HG03025 (cell line): ENCODE measurements around the gene NDUFS7.

Source experiments
- ATAC-seq: cut with Tn5 transposase; IDR thresholded peaks from one replicate; pipeline ENCODE4 v1.9.1; 2021; ENCODE audit warnings: mild to moderate bottlenecking, moderate library complexity; ENCODE audit not compliant: unreplicated experiment, low FRiP score

The NDUFS7 gene

GRCh38 chr19:1383312-1384084, at the start of gene NDUFS7:
Gene NDUFS7 (plus strand): TSS chr19:1383907. CDS start chr19:1383927, 20 bp downstream.
- peak; percentile 72 for ATAC-seq

DNA sequence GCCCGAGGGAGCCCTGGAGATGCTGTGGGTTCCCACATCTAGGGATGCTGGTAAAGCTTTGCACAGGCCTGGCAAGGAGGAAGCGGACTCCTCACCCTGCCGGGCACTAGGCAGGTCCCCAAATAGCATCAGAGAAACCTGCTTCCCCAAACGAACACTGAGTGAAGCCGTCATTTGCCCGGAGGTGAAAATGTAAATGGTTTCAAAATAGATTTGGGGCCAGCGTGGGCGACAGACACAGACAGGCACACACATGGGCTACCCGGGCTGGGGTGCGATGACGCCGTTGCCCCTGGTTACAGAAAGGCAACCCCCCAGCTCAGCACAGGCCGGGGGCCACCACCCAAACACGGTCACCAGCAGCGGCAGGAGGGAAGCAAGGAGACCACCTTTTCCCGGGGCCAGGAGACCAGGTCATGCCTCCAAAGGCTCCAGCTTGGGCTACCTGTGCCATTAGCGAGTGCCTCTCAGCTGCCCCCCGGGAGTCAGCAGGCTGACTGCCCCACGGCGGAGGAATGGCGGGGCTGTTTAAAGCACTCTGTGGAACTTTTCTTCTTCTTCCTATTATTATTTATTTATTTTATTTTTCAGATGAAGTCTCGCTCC, 47.5 kb upstream of the NDUFS7 start:
- no peak for ATAC-seq

GRCh38 chr19:1340681-1341469, 42.8 kb upstream of the NDUFS7 start:
- ATAC-seq = no peak

DNA sequence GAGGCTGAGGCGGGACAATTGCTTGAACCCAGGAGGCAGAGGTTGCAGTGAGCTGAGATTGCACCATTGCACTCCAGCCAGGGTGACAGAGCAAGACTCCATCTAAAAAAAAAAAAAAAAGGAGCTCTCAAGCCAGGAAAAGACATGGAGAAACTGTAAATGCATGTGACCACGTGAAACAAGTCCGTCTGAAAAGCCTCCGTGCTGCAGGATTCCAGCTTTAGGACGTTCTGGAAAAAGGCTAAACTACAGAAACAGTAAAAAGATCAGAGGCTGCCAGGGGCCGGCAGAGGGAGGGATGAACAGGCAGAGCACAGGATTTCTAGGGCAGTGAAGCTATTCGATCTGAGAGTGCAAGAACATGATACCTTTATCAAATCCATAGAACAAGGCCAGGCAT, 40.7 kb upstream of the NDUFS7 start:
- ATAC-seq = no peak

GRCh38 chr19:1349211-1349610, 34.5 kb upstream of the NDUFS7 start:
- no peak for ATAC-seq

DNA sequence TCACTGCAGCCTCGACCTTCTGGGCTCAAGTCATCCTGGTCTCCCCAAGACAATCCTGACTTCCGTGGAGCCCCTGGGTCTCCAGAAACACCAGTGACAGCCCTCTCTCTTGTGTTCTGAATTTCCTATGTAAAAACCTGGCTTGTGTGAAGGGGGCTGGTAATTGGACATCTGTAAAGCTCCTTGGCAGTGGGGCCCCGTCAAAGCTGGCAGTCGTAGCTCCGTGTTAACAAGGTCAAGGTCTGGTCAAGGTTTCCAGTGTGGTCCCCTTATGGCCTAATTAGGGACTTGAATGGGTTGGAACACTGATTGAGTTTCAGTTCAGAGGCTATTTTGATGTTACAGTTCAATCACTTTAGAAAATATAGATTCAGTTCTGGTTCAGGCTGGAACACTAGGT, 32.8 kb upstream of the NDUFS7 start:
- no peak for ATAC-seq

DNA sequence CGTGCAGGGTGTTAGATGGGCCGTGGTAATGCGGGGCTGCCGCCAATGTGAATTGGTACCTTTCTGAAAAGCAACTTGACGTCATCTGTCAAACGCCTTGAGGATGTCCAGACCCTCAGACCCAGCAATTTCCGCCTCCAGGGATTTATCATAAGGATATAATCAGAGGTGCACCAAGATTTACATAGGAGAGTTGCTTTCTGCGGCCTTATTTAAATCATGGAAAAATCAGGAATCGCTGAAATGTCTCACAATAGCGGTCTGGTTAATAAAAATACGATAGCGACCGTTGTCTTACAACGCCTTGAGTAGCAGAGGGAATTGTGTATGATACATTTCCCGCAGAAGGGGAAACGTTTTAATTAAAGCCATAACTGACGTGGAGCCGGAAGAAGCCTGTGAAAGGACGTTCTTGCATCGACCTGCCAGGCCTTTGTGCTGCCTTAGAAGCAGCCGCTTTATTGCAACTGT, 32.3 kb upstream of the NDUFS7 start:
- ATAC-seq = no peak

- no peak for ATAC-seq
These were observed 30.6 kb upstream of the NDUFS7 start for GRCh38 chr19:1353144-1353543.

- ATAC-seq = peak; percentile 2
These were observed 28.6 kb upstream of the NDUFS7 start for GRCh38 chr19:1354970-1355567.

DNA sequence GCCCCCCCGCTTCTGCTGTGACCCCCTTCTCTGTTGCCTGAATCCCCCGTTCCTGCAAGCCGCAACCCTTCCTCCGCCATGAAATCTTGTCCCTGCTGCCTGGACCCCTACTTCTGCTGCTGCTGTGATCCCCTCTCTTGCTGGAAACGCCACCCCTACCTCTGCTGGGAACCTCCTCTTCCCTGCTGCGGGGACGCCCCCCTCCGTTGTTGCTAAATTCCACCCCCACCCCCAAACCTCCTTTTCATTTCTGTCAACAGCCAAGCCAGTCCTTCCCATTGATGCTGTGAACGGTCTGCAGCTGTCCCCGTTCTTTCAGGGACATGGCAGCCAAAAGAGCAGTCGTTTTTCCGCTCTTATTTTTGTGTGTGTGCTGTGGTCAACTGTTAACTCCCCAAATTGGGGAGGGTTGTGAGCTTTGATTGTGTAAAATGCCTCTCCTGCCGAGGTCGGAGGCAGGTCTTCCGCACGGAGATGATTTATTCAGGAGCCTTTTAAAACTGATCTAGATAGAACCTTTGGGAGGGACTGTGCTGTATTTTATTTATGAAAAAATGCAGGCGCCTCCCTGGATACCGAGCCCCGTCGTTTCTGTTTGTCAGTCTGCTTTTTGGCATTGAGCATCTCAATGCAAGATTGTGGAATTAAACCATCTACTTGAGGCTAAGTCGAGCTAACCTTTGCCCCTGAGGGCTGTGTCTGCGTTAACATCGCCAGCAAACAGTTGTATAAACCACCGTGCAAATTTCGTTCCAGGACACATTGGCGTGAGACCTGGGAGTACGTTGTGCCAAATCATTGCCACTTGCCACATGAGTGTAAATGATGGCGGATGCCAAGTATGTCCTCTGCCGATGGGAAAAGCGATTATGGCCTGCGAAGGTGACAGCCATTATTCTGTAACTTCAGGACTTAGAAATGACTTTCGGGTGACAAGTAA, 27.9 kb upstream of the NDUFS7 start:
- ATAC-seq = no peak

DNA sequence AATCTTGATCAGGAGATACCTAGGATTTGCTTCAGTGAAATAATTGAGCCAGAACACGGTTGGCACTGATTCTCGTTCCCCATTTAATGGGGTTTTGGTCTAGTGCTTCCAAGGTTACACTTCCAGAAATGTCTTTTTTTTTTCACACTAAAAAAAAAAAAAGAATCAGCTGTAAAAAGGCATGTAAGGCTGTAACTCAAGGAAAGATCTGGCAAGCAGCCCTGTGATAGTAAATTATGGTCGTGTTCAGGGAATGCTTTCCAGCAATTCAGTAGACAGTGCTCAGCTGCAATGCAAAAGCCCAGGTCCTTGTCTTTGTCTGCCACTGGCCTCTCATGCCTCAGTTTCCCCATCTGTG, 27.2 kb upstream of the NDUFS7 start:
- ATAC-seq = no peak

- ATAC-seq = no peak
These were observed 26.1 kb upstream of the NDUFS7 start for GRCh38 chr19:1357531-1358109.

DNA sequence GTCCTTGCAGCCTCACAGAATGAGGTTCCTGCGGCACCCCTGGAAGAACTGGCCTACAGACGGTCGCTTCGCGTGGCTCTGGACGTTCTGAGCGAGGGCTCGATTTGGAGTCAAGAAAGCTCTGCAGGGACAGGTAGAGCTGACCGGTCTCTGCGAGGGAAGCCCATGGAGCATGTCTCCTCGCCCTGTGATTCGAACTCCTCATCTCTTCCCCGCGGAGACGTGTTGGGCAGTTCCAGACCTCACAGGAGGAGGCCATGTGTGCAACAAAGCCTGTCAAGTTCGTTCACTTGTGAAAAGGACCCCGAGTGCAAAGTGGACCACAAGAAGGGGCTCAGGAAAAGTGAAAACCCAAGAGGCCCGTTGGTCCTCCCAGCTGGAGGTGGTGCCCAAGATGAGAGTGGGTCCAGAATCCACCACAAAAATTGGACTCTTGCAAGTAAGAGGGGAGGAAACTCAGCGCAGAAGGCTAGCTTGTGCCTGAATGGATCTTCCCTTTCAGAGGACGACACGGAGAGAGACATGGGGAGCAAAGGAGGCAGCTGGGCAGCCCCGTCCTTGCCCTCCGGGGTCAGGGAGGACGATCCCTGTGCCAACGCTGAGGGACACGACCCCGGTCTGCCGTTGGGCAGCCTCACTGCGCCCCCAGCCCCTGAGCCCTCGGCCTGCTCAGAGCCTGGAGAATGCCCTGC, 23.4 kb upstream of the NDUFS7 start:
- ATAC-seq = no peak

- ATAC-seq = no peak
These were observed 22.8 kb upstream of the NDUFS7 start for GRCh38 chr19:1360818-1361461.

DNA sequence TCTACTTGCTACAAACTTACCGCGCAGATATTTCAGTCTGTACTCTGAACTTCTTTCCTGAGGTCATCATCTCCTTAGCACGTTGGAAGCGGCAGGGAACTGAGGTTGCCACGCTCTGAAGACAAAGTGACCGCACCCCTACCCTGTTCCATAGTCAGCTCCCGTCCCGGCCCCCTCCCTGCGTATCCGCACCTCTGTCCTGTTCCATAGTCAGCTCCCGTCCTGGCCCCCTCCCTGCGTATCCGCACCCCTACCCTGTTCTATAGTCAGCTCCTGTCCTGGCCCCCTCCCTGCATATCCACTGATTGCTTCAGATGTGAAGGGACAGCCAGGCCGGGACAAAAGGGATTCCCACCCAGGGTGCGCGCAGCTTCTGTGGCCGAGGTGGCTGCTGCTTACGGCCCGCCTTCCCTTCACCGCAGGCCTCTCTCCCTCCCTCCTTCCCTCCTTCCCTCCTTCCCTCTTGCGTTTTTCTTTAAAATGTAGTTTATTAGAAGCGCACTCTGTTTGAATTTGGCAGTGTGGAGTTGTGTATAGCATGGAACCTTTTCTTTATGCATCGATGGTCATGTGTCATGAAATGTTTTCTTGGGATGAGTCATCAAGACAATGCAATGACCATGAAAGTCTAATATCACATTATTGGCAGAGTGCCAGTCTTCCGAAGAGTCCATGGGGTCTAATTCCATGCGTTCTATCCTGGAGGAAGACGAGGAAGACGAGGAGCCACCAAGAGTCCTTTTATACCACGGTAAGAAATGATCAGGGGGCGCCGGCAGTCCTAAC, 21.9 kb upstream of the NDUFS7 start:
- ATAC-seq = no peak

DNA sequence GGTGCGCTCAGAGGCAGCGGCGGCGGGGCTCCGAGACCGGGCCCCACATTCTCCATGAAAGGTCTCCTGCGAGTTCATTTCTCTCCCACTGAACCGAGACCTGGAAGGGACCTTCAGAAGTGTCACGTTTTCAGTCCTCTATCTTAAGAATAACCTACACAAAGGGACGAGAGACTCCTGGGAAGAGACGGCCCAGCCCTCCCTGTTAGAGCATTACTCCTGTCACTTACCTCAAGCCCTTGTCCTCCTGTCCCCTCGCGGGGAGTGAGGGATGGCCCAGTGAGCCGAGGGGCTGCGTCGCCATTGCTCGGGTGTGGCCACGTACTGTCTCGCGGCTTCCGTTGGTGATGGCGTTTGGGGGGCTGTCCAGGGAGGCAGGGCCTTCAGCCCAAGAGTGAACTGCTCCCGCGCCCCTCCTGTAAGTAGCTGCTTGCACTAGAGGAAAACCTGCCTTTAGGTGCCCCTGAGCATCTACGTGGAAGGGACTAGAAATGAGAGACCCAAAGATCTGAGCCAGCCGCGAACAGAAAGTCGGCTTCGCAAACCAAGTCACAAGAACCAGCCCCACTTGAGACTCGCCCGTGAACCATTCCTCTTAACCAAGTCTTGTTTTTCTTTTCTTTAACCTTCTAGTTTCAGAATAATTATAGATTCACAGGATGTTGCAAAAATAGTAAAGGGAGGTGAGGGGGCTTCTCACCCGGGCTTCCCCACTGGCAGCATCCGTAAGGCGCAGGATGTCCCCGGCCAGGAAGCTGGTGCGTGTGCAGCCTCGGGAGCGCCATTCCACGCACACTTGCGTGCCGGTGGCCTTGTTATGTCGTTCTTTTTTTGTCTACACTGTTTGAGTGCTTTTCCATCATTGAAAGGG, 21.1 kb upstream of the NDUFS7 start:
- no peak for ATAC-seq

DNA sequence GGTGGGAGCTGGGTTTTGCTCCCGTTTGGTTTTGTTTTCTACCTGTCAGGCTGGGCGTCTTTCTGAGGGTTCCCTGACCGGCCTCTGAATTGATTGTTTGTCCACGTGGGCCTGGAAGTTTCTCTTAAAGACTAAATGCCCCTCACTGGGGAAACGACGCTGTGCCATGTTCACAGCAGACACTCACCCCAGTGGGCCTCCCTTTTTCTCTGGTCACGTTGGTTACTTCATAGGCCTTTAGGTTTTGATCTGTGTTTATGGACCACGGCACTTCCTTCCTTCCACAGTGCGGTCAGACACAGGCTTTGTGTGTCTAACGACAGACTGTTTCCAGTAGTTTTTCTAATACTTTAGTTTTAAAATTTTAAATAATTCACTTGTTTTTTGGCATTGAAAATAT, 20.1 kb upstream of the NDUFS7 start:
- no peak for ATAC-seq
